Breast epithelium (tissue), 4 donors: ENCODE data around the gene NMRAL1. TPM values are rescaled to one million over a fixed set of nuclear protein-coding genes. Genes with fewer than 3 reads are reported as not detected.

Experiments used
- DNase-seq, 2 donors: peaks; one replicate each; pipeline ENCODE4 v3.0.0-alpha.2; 2019; ENCODE audit warnings: low spot score in 2 of 2
- H3K27ac ChIP-seq, 2 donors: fragments of 200-600 bp; sonication (generic) in 1 of 2; one replicate each; pipeline ENCODE4 v1.5.1; 2016 to 2019; ENCODE audit warnings: mild to moderate bottlenecking in 1 of 2
- H3K27me3 ChIP-seq, 2 donors: fragments of 200-600 bp; sonication (generic) in 1 of 2; one replicate each; pipeline versions ENCODE4 v1.5.1 to v1.6.0; 2017 to 2019; ENCODE audit warnings: control low read depth in 1 of 2, mild to moderate bottlenecking in 1 of 2
- H3K36me3 ChIP-seq: fragments of 200-600 bp; one replicate; pipeline ENCODE4 v1.5.1; 2019
- H3K4me1 ChIP-seq, 2 donors: fragments of 200-600 bp; sonication (generic); one replicate each; pipeline ENCODE4 v1.5.1; 2016 to 2019; ENCODE audit warnings: control low read depth in 1 of 2
- H3K4me3 ChIP-seq, 3 donors: fragments of 200-600 bp; sonication (generic); 1 replicate in 2 of 3; 2 replicates in 1 of 3; pipeline ENCODE4 v1.5.1; 2016 to 2019; ENCODE audit warnings: mild to moderate bottlenecking in 3 of 3, moderate library complexity in 2 of 3
- H3K9me3 ChIP-seq, 2 donors: fragments of 200-600 bp; sonication (generic) in 1 of 2; one replicate each; pipeline ENCODE4 v1.5.1; 2016 to 2019; ENCODE audit warnings: control low read depth in 1 of 2
- POLR2A ChIP-seq: fragments of 450-650 bp; IDR thresholded peaks from one replicate; pipeline ENCODE4 v1.6.1; 2016; ENCODE audit warnings: antibody characterized with exemption, mild to moderate bottlenecking, moderate library complexity
- POLR2AphosphoS5 ChIP-seq, 3 donors: sonication (generic); formaldehyde crosslinking; IDR thresholded peaks; one replicate each; pipeline ENCODE4 v1.6.1; 2017; ENCODE audit warnings: antibody characterized with exemption in 3 of 3
- intact Hi-C: fragments of 100-400 bp; cut with DNase I; formaldehyde crosslinking; loops from one replicate; pipeline ENCODE4 v1.15.1; 2023; ENCODE audit warnings: low total_unique reads
- total RNA-seq, 3 donors: library from RNA; depleted of rRNA; stranded (reverse); fragments of >200 nt; gene quantifications; one replicate each; pipeline ENCODE4 v1.1.0, GENCODE V29; 2016
- TF ChIP-seq, protein P1 (sequence below), 3 donors: fragments of 450-650 bp; IDR thresholded peaks; one replicate each; pipeline ENCODE4 v1.5.1; 2016 to 2017; ENCODE audit warnings: antibody characterized with exemption in 3 of 3, mild to moderate bottlenecking in 3 of 3, moderate library complexity in 3 of 3

The NMRAL1 gene
- total RNA-seq, 3 donors from 2014 or later = 44.5 to 57.7 (median 51.5) TPM

DNA sequence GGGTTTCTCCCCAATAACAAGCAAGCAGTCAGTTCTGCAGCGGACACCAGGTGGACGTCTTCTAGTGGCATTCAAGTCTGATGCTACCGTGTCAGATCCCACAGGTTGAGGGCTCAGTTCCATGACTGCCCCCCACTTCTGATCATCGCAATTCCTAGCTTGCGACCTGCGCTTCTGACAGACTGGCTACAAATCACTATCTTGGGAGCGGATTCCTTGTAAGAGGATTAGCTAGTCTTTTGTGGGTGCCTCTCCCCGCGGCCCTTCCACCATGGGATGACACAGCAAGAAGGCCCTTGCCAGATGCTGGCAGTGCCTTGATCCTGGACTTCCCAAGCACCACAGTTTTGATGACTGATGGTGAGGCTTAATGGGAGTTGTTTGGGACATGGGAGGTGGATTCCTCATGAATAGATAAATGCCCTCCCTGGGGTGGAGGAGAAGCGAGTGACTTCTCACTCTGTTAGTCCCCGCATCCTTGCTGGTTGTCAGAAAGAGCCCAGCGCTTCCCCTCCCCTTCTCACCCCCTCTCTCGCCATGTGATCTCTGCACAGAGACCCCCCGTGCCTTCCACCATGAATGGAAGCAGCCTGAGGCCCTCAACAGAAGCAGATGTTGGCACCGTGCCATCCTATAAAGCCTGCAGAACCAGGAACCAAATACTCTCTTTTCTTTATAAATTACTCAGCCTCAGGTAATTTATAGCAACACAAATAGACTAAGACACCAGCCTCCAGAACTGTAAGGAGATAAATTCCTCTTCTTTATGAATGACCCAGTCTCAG, 45.0 kb upstream of the NMRAL1 start:
- DNase-seq = no peak
- no peaks in the 10 kb centered on the region for H3K4me1 ChIP-seq
- no peaks in the 10 kb centered on the region for H3K9me3 ChIP-seq
- H3K36me3 ChIP-seq = no peaks in the 10 kb centered on the region
- H3K4me3 ChIP-seq = no peak overlapping the region
- intact Hi-C loops = no loop called here
- no peak overlapping the region for H3K27ac ChIP-seq
- H3K27me3 ChIP-seq = no peaks in the 10 kb centered on the region
- TF ChIP-seq, protein P1, sequence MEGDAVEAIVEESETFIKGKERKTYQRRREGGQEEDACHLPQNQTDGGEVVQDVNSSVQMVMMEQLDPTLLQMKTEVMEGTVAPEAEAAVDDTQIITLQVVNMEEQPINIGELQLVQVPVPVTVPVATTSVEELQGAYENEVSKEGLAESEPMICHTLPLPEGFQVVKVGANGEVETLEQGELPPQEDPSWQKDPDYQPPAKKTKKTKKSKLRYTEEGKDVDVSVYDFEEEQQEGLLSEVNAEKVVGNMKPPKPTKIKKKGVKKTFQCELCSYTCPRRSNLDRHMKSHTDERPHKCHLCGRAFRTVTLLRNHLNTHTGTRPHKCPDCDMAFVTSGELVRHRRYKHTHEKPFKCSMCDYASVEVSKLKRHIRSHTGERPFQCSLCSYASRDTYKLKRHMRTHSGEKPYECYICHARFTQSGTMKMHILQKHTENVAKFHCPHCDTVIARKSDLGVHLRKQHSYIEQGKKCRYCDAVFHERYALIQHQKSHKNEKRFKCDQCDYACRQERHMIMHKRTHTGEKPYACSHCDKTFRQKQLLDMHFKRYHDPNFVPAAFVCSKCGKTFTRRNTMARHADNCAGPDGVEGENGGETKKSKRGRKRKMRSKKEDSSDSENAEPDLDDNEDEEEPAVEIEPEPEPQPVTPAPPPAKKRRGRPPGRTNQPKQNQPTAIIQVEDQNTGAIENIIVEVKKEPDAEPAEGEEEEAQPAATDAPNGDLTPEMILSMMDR (IDR thresholded peaks at IDR 0.05) = no peak
- TF ChIP-seq POLR2A = no peak
- no peak for TF ChIP-seq POLR2AphosphoS5 (IDR thresholded peaks at IDR 0.05)

DNA sequence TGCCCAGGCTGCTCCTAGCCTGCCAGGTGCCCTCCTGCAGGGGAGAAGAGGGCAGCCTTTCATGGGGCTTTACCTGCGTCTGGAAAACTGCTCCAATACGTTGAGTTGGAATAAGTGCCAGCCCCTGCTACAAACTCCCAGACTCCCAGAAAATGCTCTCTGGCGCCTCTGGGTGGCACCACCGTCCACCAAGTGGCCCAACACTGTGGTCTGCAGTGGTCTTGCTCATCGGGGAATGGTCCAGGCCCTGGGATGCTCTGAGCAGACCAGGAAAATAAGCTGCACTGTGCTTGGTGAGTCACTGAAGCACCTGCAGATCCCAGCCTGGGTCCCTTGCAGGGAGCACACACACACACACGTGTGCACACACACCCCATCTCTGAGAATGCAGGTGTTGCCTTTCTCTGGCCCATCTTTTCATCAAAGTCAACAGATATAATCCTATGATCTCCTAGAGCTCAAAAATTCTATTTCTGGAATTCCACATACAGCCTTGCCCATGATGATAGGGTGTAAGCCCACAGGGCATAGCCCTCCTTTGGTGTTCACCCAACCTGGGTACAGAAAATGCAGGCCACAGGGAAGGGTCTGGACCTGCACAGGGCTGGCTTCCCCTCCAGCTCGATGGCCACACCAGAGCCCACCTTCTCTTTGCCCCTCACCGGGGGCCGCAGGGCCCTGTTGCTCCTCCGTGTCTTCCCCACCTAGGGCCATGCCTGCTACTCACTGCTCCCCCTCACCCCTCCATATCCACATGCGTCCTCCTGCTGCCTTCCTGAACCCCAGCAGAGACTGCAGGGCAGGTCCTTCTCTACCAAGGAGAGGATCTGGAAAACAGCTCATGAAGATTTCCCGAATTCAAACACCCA, 43.6 kb upstream of the NMRAL1 start:
- Histone ChIP-seq H3K27ac (no peak overlapping the region), H3K4me1 (peaks cover 0 to 7% of the 10 kb centered on the region in 2 donors), H3K27me3 (no peaks in the 10 kb centered on the region), H3K36me3 (no peaks in the 10 kb centered on the region), H3K4me3 (no peak overlapping the region), H3K9me3 (no peaks in the 10 kb centered on the region)
- intact Hi-C loops = no loop called here
- TF ChIP-seq, protein P1 (IDR thresholded peaks at IDR 0.05) = peak in 1 of 3 donors; percentile 17
- no peak for TF ChIP-seq POLR2A
- DNase-seq = no peak

DNA sequence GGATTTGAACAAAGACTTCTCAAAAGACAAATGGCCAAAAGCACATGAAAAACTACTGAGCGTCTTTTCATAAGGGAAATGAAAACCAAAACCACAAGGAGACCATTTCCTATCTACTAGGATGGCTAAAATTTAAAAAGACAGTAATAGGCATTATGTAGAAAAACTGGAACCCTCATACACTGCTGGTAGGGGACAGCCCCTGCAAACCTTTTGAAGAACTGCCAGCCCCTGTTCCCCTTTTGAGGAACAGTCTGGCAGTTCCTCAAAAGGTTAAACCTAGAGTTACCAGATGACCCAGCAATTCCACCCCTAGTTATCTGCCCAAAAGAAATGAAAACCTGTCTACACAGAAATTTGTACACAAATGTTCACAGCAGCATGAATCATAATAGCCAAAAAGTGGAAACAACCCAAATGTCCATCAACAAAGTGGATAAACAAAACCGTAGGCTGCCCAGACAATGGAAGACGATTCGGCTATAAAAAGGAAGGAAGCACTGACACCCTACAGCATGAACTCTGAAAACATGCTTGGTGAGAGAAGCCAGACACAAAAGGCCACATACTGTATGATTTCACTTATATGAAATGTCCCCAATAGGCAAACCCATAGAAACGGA, 41.3 kb upstream of the NMRAL1 start:
- peak overlapping the region in 1 of 2 donors; percentile 58 for H3K27ac ChIP-seq
- no peaks in the 10 kb centered on the region for H3K27me3 ChIP-seq
- TF ChIP-seq POLR2A (no peak), POLR2AphosphoS5 (IDR thresholded peaks at IDR 0.05) (no peak)
- TF ChIP-seq, protein P1 (IDR thresholded peaks at IDR 0.05) = no peak
- no peak for DNase-seq
- no peaks in the 10 kb centered on the region for H3K36me3 ChIP-seq
- no peak overlapping the region for H3K4me3 ChIP-seq
- intact Hi-C loops = no loop called here
- peaks cover 0 to 7% of the 10 kb centered on the region in 2 donors for H3K4me1 ChIP-seq
- no peaks in the 10 kb centered on the region for H3K9me3 ChIP-seq

DNA sequence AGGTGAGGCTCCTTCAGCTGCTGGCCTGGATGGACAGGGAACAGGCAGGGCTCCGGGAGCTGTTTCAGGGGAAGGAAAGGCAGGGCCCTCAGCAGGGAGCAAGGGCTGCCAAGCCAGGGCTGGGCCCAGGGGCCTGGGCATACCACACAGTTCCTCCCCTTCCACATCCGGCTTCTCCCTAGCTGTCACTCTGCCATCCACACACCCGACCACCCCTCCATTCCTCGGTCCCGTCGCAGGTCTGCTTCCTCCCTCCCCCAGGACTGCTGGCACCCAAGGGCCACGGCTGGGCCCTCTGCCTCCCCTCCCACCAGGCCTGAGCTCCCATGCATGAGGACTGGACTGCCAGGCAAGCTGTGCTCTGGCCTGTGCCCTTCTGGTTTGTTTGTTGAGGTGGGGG, 40.2 kb upstream of the NMRAL1 start:
- Histone ChIP-seq H3K27ac (peak overlapping the region; percentile 58 to 78), H3K4me1 (peaks cover 0 to 7% of the 10 kb centered on the region in 2 donors), H3K9me3 (no peaks in the 10 kb centered on the region), H3K36me3 (no peaks in the 10 kb centered on the region), H3K27me3 (no peaks in the 10 kb centered on the region), H3K4me3 (no peak overlapping the region)
- TF ChIP-seq POLR2AphosphoS5 (IDR thresholded peaks at IDR 0.05) (no peak), POLR2A (no peak)
- TF ChIP-seq, protein P1 (IDR thresholded peaks at IDR 0.05) = no peak
- no peak for DNase-seq
- intact Hi-C loops = no loop called here
